Gastroesophageal sphincter (tissue), 4 donors: ENCODE measurements around the gene AGAP2. TPM values are rescaled to one million over a fixed set of nuclear protein-coding genes. Genes with fewer than 3 reads are reported as not detected.
A peak's percentile ranks its signal among the peaks of the same experiment; 100 is the strongest.

ENCODE experiments used
- ATAC-seq: fragments of 150-250 bp; one replicate; pipeline ENCODE4 v1.9.1; 2016; ENCODE audit warnings: mild to moderate bottlenecking, moderate library complexity
- H3K27ac ChIP-seq, 4 donors: fragments of 200-600 bp; sonication (generic) in 3 of 4; 1 replicate in 3 of 4; 2 replicates in 1 of 4; pipeline ENCODE4 v1.5.1; 2016 to 2019
- H3K27me3 ChIP-seq: fragments of 200-600 bp; sonication (generic); one replicate; pipeline ENCODE4 v1.5.1; 2019
- H3K36me3 ChIP-seq, 2 donors: fragments of 200-600 bp; sonication (generic); one replicate each; pipeline ENCODE4 v1.5.1; 2019; ENCODE audit warnings: control low read depth in 1 of 2
- H3K4me1 ChIP-seq, 3 donors: fragments of 200-600 bp; sonication (generic); 1 replicate in 2 of 3; 2 replicates in 1 of 3; pipeline ENCODE4 v1.5.1; 2016 to 2019; ENCODE audit warnings: control low read depth in 2 of 3
- H3K4me3 ChIP-seq, 2 donors: fragments of 200-600 bp; sonication (generic); one replicate each; pipeline ENCODE4 v1.5.1; 2019; ENCODE audit warnings: mild to moderate bottlenecking in 1 of 2, moderate library complexity in 1 of 2
- H3K9me3 ChIP-seq, 3 donors: fragments of 200-600 bp; sonication (generic); one replicate each; pipeline ENCODE4 v1.5.1; 2017 to 2019; ENCODE audit warnings: control low read depth in 2 of 3
- CTCF ChIP-seq, 4 experiments: fragments of 200-600 bp in 2 of 4; fragments of 450-650 bp in 2 of 4; sonication (generic) in 1 of 4; IDR thresholded peaks; one replicate each; pipeline ENCODE4 v1.5.1; 2017 to 2019; ENCODE audit warnings: antibody characterized with exemption in 4 of 4, mild to moderate bottlenecking in 2 of 4, moderate library complexity in 2 of 4
- EP300 ChIP-seq: sonication (generic); formaldehyde crosslinking; IDR thresholded peaks from one replicate; pipeline ENCODE4 v1.6.1; 2017; ENCODE audit warnings: antibody characterized with exemption, mild to moderate bottlenecking
- POLR2A ChIP-seq, 2 donors: fragments of 450-650 bp; IDR thresholded peaks; one replicate each; pipeline ENCODE4 v1.6.1; 2017; ENCODE audit warnings: antibody characterized with exemption in 2 of 2, mild to moderate bottlenecking in 2 of 2, moderate library complexity in 1 of 2
- POLR2AphosphoS5 ChIP-seq: sonication (generic); formaldehyde crosslinking; IDR thresholded peaks from one replicate; pipeline ENCODE4 v1.6.1; 2017; ENCODE audit warnings: antibody characterized with exemption
- WGBS, 2 donors: methylation state at CpG; one replicate each; pipeline ENCODE4 v1.1.5; 2018; ENCODE audit warnings: low coverage in 1 of 2; 5-methylcytosine and 5-hydroxymethylcytosine counted together
- total RNA-seq, 4 donors: library from RNA; depleted of rRNA; stranded (reverse); fragments of >200 nt; gene quantifications; one replicate each; pipeline ENCODE4 v1.1.0, GENCODE V29; 2016

The AGAP2 gene
- total RNA-seq, 4 donors from 2014 or later, result 1.6 to 4.2 (median 3.3) TPM

- Histone ChIP-seq H3K36me3 (peaks cover 0 to 46% of the 10 kb centered on the region in 2 donors), H3K27me3 (no peaks in the 10 kb centered on the region), H3K27ac (peak within 1 kb of the TSS; percentile 66 to 97 (median 96)), H3K9me3 (no peaks in the 10 kb centered on the region), H3K4me1 (peaks cover 0 to 27% (median 8%) of the 10 kb centered on the region in 3 donors), H3K4me3 (peak within 1 kb of the TSS; percentile 75 to 88)
- 2 to 4% methylated on average over 15 to 23 of the region's 67 CpGs for WGBS, 2 donors
- ATAC-seq, result peak; percentile 65
- TF ChIP-seq CTCF (IDR thresholded peaks at IDR 0.05), result peak in 1 of 4 experiments; percentile 16
- TF ChIP-seq POLR2AphosphoS5, result no peak
- no peak for TF ChIP-seq POLR2A (IDR thresholded peaks at IDR 0.05)
- TF ChIP-seq EP300, result no peak
These were observed 34.1 kb upstream of the AGAP2 start, which contains the start of gene EEF1AKMT3 for GRCh38 chr12:57772429-57773322. Gene EEF1AKMT3, plus strand, starts transcription at chr12:57772614. Its CDS starts 111 bp downstream, at chr12:57772725.

DNA sequence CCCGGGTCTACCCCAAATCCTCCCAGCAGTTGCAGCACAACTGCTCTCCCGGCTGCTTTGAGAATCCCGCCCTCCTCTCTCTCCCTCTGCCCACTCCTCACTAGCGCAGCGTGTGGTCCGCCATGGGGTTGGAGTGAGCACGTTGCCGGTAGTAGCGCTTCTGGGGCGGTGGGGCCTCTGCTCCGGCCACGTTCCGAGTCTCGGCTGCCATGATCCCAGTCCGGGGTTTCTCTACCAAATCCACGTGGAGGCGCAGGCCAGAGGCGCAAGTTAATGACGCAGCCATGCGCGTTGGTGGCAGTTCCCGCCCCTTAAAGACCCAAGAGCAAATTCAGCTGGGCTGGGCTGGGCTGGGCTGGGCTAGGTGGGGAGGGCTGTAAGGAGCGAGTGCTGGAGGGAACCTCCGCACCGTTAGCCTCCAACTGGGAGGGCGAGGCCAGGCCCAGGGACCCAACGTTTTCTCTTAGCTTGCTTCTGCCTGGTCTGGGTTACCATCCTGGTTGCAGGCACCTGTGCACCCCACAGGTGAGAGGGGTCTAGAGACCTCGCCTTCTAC is 33.4 kb upstream of the AGAP2 start, which contains the start of gene METTL1:
TSS of gene METTL1 (minus strand) at position 233 of the 556 bp plus-strand sequence. CDS start at position 211, 22 bp downstream.
- peak within 1 kb of the TSS; percentile 66 to 97 (median 96) for H3K27ac ChIP-seq
- H3K9me3 ChIP-seq, result no peaks in the 10 kb centered on the region
- H3K4me3 ChIP-seq, result peak within 1 kb of the TSS; percentile 75 to 88
- peaks cover 0 to 46% of the 10 kb centered on the region in 2 donors for H3K36me3 ChIP-seq
- peaks cover 0 to 31% (median 10%) of the 10 kb centered on the region in 3 donors for H3K4me1 ChIP-seq
- TF ChIP-seq CTCF (IDR thresholded peaks at IDR 0.05) (no peak), POLR2AphosphoS5 (peak; percentile 77), POLR2A (IDR thresholded peaks at IDR 0.05) (peak in 1 of 2 donors; percentile 48), EP300 (no peak)
- WGBS, 2 donors, result 0% methylated on average over 3 to 6 of the region's 28 CpGs
- H3K27me3 ChIP-seq, result peaks cover 2% of the 10 kb centered on the region
- ATAC-seq, result peak; percentile 95

GRCh38 chr12:57771236-57771872 is 32.8 kb upstream of the AGAP2 start:
- ATAC-seq, result peak; percentile 84
- Histone ChIP-seq H3K27me3 (peaks cover 8% of the 10 kb centered on the region), H3K9me3 (no peaks in the 10 kb centered on the region), H3K4me1 (peaks cover 0 to 37% (median 16%) of the 10 kb centered on the region in 3 donors), H3K27ac (peak overlapping the region; percentile 66 to 97 (median 96)), H3K36me3 (peaks cover 0 to 44% of the 10 kb centered on the region in 2 donors), H3K4me3 (peak overlapping the region; percentile 75 to 88)
- WGBS, 2 donors, result 3 to 6% methylated on average over 16 of the region's 16 CpGs
- TF ChIP-seq POLR2A (IDR thresholded peaks at IDR 0.05), result no peak
- no peak for TF ChIP-seq POLR2AphosphoS5
- no peak for TF ChIP-seq EP300
- no peak for TF ChIP-seq CTCF (IDR thresholded peaks at IDR 0.05)

DNA sequence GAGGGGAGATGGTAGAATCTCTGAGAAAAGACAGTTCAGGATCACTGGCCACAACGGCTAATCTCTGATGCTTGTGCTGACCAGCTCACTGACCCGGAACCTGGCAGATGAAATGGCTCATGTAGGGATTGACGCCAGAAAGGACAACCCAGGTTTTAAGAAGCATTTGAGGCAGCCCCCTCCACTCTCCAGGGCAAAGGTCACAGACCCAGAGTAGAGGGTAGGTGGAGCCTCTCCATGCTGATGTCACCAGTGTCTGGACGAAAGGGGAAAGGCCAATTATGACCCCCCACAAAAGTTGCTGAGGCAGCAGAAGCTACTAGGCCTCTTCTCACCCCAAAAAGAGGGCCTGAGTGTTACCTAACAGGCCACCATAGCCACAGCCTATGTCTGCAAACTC is 32.2 kb upstream of the AGAP2 start:
- Histone ChIP-seq H3K4me1 (peaks cover 0 to 43% (median 22%) of the 10 kb centered on the region in 3 donors), H3K4me3 (no peak overlapping the region), H3K9me3 (no peaks in the 10 kb centered on the region), H3K27ac (peak overlapping the region in 2 of 4 donors; percentile 95 to 97), H3K36me3 (peaks cover 0 to 38% of the 10 kb centered on the region in 2 donors), H3K27me3 (peaks cover 14% of the 10 kb centered on the region)
- TF ChIP-seq EP300 (no peak), CTCF (IDR thresholded peaks at IDR 0.05) (no peak), POLR2AphosphoS5 (no peak), POLR2A (IDR thresholded peaks at IDR 0.05) (no peak)
- 88 to 90% methylated on average over 3 of the region's 4 CpGs for WGBS, 2 donors
- ATAC-seq, result no peak
